GM18867 (cell line): ENCODE measurements around the gene NOS3.
"Not testable (repeated sequence)": the region's sequence is repeated elsewhere in the genome, so short reads cannot be mapped to it uniquely, and the experiment has no call there.

Experiments
- ATAC-seq: cut with Tn5 transposase; IDR thresholded peaks from one replicate; pipeline ENCODE4 v1.9.1; 2021; ENCODE audit warnings: mild to moderate bottlenecking, moderate library complexity; ENCODE audit not compliant: unreplicated experiment

NOS3 gene

DNA sequence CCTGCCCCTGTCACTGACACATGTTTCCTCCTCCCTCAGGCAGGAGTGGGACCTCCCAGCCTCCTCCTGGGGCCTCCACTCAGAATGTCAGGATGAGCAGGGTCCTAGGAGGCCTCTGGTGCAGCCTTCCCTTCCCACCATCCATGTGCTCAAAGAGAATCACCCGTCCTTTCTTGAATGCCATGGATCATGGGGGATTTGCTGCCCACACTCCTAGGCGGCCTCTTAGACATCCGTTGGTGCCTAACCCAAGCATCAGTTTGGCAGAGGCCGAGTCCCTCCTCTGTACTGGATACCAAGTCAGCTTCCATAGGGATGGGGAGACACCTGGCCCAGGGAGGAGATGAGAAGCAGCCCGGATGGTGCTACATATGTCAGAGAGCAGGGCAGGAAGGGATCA is 7.0 kb downstream of the NOS3 start:
- ATAC-seq = no peak

DNA sequence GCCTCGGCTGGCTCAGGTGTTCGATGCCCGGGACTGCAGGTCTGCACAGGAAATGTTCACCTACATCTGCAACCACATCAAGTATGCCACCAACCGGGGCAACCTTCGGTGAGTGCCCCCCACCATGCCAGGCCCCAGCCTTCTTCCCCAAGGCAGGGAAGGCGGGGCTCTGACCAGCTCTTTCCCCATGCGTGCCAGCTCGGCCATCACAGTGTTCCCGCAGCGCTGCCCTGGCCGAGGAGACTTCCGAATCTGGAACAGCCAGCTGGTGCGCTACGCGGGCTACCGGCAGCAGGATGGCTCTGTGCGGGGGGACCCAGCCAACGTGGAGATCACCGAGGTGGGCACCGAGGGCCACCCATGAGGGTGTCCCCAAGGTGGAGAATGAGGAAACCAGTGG is 7.5 kb downstream of the NOS3 start:
- no peak for ATAC-seq

DNA sequence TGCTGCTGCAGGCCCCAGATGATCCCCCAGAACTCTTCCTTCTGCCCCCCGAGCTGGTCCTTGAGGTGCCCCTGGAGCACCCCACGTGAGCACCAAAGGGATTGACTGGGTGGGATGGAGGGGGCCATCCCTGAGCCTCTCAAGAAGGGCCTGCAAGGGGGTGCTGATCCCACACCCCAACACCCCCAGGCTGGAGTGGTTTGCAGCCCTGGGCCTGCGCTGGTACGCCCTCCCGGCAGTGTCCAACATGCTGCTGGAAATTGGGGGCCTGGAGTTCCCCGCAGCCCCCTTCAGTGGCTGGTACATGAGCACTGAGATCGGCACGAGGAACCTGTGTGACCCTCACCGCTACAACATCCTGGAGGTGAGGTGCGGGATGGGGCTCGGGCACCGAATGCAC is 8.2 kb downstream of the NOS3 start:
- no peak for ATAC-seq

DNA sequence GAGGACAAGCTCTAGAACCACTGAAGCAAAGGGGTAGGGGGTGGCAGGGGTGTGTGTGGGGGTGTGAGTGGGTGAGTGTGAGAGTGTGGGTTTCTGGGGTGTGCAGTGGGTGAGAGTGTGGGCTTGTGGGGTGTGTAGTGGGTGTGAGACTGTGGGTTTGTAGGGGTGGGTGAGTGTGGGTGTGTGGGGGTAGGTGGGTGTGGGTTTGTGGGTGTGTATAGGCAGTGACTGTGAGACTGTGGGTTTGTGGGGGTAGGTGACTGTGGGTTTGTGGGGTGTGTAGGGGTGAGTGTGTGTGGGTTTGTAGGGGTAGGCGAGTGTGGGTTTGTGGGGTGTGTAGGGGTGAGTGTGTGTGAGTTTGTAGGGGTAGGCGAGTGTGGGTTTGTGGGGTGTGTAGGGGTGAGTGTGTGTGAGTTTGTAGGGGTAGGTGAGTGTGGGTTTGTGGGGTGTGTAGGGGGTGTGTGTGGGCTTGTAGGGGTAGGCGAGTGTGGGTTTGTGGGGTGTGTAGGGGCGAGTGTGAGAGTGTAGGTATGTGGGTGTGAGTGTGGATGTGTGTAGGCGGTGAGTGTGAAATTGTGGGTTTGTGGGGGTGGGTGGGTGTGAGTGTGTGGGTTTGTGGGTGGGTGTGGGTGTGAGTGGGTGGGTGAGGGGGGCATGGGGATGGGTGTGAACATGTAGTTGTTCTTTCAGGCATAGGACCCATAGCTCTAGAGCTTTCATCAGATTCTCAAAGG is 8.8 kb downstream of the NOS3 start:
- no peak for ATAC-seq

DNA sequence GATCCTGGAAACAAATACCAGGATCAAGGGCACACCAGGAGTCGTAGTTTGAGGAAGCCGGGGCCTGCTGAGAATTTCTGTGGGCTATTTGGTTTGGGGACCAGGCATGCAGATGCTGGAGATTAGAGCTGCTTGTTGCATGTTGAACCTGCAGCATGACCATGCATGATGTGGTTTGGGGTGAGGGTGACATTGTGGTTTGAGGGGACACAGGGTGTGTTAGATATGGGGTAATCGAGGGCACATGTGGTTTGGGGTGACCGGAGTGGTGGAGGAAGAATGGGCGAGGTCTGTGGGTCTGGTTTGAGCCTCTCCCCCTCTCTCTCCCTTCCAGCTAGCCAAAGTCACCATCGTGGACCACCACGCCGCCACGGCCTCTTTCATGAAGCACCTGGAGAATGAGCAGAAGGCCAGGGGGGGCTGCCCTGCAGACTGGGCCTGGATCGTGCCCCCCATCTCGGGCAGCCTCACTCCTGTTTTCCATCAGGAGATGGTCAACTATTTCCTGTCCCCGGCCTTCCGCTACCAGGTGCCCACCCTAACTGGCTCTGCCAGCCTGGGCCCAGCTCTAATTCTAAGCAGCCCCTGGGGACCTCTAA is 10.2 kb downstream of the NOS3 start:
- ATAC-seq = no peak

DNA sequence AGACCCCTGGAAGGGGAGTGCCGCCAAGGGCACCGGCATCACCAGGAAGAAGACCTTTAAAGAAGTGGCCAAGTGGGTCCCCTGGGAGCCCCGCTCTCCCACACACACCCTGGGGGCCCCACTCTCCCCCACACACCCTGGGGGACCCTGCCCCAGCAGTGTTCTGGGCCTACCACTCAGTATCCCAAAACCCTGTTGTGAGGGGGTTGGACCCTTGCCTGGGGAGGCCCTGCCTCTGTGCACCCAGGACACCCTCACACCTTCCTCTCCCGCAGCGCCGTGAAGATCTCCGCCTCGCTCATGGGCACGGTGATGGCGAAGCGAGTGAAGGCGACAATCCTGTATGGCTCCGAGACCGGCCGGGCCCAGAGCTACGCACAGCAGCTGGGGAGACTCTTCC is 10.7 kb downstream of the NOS3 start:
- no peak for ATAC-seq

DNA sequence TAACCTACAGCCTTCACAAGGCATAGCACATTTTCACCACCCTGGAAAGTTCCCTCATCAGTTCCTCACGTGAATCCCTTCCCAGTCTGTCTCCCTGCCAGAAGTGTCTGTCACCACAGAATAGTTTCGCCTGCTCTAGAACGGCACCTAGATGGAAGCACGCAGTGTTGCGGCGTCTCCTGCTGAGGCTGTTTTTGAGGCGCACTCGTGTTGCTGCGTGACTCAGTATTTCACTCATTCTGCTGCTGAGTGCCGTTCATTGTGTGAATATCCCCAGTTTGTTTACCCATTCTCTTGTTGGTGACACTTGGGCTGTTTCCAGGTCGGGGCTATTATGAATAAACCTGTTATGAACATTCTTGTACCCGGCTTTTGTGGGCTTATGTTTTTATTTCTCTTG is 12.8 kb downstream of the NOS3 start:
- no peak for ATAC-seq

DNA sequence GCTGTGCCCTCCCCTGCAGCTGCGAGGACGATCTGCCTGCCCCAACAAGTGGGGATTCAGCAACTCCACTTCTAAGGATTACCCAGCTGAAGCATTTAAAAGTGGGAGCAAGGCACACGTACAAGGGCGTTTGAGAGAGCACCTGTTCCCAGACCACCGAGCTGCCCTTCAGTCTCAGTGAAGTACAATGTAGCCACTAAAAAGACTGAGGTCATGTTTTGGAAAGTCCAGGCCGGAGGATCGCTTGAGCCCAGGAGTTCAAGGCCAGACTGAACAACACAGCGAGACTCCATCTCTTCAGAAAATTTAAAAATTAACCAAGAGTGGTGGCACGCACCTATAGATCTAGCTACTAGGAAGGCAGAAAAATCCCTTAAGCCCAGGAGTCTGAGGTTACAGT is 14.7 kb downstream of the NOS3 start:
- ATAC-seq = no peak

DNA sequence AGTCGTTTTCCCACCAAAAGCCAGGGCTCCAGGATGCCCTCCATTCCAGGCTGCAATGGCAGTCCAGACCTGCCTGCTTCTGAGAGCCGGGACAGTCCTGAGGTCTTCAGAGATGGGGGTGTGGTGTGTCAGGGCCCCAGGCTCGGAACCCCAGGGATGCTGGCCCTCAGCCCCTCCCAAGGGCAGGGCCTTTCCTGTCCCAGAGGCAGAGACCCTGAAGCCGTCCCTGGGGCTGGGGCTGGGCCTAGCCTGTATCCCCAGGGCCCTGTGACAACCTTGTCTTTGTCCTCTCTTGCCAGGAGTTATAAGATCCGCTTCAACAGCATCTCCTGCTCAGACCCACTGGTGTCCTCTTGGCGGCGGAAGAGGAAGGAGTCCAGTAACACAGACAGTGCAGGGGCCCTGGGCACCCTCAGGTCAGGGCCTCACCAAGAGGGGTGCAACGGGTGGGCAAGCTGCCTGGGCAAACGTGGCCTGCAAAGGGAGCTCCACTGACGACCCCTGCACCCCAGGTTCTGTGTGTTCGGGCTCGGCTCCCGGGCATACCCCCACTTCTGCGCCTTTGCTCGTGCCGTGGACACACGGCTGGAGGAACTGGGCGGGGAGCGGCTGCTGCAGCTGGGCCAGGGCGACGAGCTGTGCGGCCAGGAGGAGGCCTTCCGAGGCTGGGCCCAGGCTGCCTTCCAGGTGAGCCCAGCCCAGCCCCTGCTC is 15.9 kb downstream of the NOS3 start:
- no peak for ATAC-seq

DNA sequence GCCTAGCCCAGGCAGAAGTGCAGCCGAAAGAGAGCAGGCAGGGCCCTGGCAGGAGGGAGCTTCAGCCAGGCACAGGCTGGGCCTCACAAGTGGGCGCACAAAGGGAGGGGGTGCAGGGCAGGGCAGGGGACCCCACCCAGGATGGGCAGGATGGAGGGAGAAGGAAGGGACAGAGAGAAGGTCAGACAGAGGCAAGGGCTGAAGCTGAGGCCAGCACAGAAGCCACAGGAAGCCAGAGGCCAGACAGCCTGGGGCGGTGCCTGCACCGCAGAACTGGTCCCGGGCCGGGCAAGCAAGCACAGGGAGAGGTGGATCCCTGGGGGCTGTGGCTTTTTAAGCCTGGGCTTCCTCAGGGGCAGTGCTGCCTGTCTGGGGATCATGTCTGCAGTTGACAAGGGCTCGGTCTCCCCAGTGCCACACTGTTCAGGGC is 16.7 kb downstream of the NOS3 start:
- ATAC-seq = no peak

DNA sequence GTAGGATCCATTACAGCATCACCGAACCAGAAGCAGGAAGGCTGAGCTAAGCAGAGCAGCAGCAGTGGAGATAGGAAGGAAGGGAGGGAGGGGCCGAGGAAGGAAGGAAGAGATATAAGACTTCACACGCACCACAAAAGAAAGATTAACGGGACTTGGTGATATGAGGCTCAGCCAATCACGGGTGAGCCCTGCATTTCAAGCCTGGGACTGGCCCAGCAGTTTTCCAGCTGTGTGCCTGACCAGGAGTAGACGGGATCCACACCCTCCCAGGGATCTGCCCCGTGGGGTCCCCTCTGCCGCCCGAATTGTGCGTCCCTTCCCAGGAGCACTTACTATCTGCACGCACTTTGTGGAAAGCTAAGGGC is 17.3 kb downstream of the NOS3 start:
- no peak for ATAC-seq

DNA sequence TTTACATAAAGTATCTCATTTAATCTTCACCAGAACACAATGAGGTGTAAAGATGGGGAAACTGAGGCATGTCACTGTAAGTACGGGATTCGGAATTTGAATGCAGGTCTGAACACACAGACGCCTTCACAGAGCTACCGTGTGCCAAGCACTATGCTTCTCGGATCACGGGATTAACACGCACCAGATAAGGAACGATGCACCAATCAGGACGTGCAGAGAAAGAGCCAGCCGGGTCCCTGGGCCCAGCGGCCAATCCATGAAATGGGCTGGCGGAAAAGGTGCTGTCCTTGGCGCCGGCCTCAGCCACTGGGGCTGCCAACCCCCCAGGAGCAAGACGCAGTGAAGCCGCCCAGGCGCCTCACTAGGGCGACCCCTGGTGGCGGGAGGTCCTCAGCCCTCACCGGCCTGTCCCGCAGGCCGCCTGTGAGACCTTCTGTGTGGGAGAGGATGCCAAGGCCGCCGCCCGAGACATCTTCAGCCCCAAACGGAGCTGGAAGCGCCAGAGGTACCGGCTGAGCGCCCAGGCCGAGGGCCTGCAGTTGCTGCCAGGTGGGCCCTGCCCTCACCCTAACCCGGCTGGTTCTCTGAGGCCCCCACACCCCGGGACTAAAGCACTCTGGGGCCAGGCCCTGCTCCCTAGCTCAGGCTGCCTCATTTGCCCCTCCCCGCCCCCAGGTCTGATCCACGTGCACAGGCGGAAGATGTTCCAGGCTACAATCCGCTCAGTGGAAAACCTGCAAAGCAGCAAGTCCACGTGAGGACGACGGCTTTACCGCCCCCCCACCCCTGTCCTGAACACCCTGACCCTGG is 17.9 kb downstream of the NOS3 start:
- ATAC-seq = peak; percentile 81

DNA sequence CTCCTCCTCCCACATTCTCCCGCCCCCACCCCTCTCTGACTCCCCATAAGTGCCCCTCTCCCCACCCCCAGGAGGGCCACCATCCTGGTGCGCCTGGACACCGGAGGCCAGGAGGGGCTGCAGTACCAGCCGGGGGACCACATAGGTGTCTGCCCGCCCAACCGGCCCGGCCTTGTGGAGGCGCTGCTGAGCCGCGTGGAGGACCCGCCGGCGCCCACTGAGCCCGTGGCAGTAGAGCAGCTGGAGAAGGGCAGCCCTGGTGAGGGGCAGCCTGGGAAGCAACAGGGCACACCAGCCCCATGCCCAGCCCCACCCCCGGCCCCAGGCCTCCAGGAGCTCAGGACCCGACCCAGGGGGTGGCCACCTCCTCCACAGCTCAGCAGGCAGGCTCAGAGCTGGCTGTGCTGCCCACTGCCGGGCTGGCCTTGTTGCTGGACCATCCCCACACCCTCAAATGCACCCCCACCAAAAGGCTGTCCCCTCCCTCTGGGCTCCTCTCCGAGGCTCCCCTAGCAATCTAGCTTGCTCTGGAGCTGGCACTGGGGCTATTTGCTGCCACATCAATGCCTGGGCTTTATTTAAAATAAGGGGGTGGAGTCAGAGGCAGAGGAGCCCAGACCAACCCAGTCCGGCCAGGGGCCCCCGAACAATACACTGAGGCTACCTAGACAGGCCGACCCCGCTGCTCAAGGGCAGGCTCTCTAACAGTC is 18.7 kb downstream of the NOS3 start:
- ATAC-seq = no peak

DNA sequence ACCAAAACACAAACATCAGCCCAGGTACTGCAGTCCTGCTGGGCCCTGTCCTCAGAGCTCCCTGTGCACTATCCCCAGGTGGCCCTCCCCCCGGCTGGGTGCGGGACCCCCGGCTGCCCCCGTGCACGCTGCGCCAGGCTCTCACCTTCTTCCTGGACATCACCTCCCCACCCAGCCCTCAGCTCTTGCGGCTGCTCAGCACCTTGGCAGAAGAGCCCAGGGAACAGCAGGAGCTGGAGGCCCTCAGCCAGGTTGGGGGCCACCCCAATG is 19.2 kb downstream of the NOS3 start:
- ATAC-seq = no peak

DNA sequence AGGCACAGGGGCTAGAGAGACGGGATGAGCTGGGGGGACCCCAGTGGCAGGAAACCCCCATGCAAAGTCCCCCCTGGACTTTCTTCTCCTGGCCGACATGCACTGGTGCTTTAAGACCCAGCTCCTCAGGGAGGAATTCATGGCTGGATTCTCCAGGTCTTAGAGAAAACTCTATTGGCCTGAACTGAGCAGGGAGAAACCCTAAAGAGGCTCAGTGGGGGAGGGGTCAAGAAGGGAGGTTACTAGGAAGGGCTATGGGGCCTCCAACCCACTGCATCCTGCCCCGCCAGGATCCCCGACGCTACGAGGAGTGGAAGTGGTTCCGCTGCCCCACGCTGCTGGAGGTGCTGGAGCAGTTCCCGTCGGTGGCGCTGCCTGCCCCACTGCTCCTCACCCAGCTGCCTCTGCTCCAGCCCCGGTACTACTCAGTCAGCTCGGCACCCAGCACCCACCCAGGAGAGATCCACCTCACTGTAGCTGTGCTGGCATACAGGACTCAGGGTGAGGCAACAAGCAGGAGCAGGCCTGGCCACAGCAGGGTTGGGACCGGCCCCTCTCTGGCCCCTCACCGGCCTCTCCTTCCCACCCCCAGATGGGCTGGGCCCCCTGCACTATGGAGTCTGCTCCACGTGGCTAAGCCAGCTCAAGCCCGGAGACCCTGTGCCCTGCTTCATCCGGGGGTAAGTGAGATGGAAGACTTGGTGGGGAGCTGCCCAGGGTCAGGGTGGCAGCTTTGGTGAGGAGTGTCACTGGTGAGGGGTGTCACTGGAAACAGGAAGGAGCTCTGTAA is 19.7 kb downstream of the NOS3 start:
- no peak for ATAC-seq

DNA sequence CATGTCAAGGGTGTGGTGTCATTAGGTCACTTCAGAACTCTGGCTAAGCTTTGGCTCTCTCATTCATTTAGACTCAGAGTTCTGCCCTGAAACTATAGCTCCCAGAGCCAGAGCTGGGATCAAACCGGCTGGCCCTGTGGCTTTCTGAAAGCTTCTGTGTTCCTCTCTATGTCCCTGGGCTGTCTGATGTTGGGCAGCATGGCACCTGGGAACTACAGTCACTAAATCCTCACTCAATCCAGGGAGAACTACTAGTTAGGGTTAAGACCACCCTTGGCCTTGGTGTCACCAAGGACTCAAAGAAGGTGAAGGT is 20.2 kb downstream of the NOS3 start:
- ATAC-seq = no peak

DNA sequence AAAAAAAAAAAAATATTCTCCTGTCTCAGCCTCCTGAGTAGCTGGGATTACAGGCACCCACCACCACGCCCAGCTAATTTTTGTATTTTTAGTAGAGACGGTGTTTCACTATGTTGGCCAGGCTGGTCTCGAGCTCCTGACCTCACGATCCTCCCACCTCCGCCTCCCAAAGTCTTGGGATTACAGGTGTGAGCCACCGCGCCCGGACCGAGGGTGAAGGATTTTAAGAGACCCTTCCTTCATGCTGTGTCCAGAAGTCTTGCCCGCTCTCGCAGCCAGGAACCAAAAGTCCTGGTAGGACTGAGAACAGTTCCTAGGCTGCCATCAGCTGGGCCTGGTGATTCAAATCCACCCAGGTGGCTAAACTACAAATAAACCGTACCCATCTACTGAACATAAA is 20.8 kb downstream of the NOS3 start:
- not testable (repeated sequence) for ATAC-seq

DNA sequence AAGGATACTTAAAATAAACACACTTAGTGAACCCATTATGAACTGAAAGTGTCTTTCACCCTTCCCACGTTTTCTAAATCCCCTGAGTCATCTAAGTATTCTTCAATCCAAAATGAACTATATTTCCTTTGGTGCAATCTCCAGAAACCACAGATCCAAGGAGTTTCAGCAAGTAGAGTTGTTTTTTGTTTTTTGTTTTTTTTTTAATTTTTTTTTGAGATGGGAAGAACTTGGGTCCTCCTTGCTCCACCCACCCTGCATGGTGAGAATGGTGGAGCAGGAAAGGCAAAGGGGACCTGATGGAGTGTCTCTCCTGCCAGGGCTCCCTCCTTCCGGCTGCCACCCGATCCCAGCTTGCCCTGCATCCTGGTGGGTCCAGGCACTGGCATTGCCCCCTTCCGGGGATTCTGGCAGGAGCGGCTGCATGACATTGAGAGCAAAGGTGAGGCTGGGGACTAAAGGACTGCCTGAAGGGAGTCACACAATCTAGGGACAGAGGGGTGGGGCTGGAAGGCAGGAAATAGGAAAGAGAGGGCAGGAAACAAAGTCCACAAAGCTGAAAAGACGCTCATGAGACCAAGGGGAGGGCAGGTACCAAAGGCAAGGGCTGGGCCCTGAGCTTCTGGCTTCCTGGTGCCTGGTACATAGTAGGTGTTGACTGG is 21.3 kb downstream of the NOS3 start:
- no peak for ATAC-seq

DNA sequence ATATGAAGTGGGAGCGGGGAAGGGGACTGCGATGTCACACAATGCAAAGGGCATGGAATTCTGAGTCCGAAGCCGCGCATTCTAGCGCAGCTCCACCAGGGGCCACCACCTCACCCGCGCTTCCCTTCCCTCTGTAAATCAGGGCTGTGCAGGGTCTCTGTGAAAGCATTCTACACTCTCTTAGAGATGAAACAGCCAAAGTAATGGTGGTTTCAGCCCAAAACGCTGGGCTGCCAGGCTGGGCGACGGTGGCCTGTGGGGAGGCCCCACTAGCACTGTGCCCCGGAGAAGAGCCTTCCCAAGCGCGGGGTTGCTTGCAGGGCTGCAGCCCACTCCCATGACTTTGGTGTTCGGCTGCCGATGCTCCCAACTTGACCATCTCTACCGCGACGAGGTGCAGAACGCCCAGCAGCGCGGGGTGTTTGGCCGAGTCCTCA is 22.1 kb downstream of the NOS3 start:
- no peak for ATAC-seq

DNA sequence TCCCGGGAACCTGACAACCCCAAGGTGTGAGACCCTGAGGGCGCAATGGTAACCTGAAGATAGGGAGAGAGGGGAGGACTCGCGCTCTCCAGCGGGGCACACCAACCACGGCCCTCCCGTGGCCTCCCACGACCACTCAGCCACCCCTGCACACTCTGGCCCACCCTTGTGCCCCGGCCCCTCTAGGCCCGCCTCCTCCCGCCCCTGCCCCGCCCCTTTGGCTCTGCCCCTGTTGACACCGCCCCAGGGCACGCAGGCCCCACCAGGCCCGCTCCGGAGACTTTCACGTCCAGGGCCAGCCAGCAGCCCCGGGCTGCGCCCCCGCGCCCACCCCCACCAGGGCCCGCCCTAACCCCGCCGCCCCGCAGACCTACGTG is 22.5 kb downstream of the NOS3 start:
- no peak for ATAC-seq
